K562 (cell line): Measurements from ENCODE around the gene ZDHHC3. TPM values are rescaled to one million over a fixed set of nuclear protein-coding genes. Genes with fewer than 3 reads are reported as not detected.

ENCODE experiments used
- ATAC-seq: fragments of 200-7000 bp; cut with Tn5 transposase; 3 replicates; pipeline ENCODE4 v1.9.1; 2020; ENCODE audit warnings: moderate library complexity
- BruUV-seq: library from RNA; stranded (reverse); fragments of 400-500 nt; replicated peaks from 2 replicates; lab custom pipeline; 2021; lab: Mats Ljungman, UMichigan
- CTCF ChIA-PET: fragments of 300-600 bp; formaldehyde crosslinking; extraction: SDS; loops from one replicate; lab custom pipeline; 2021; ENCODE audit warnings: low intra/inter-chr PET ratio; lab: Yijun Ruan, JAX
- POLR2A ChIA-PET: fragments of 300-600, 350-650 bp; sonication (Branson Sonifier 250); formaldehyde crosslinking; extraction: SDS; loops from one replicate; lab custom pipeline; 2021; ENCODE audit warnings: antibody characterized with exemption, inconsistent platforms; lab: Yijun Ruan, JAX
- DNase-seq, 4 experiments: peaks; one replicate each; pipeline versions ENCODE4 v3.0.0 to v3.0.0-alpha.2; 2011 to 2018; ENCODE audit warnings: low spot score in 3 of 4, mixed read lengths in 3 of 4; ENCODE audit errors: extremely low read depth in 1 of 4
- FAIRE-seq: peaks from 2 replicates; lab custom pipeline; 2011; peaks lifted over from hg19 to GRCh38; lab: Jason Lieb, UNC
- H2AFZ ChIP-seq: 2 replicates; pipeline ENCODE4 v1.6.0; 2011; ENCODE audit warnings: low read depth, low read length, control low read depth, inconsistent platforms
- H3K27ac ChIP-seq: fragments of 200-600 bp; 3 replicates; pipeline ENCODE4 v1.8.0; 2011; ENCODE audit warnings: low read depth, mild to moderate bottlenecking, control low read depth, inconsistent platforms, low read length, moderate library complexity, mixed read lengths; ENCODE audit errors: extremely low read depth
- H3K27me3 ChIP-seq, 2 experiments: fragments of 300-600 bp in 1 of 2; 2 replicates in 1 of 2; 3 replicates in 1 of 2; pipeline versions ENCODE4 v1.6.0 to v1.8.0; 2011; ENCODE audit warnings: inconsistent platforms in 2 of 2, low read length in 2 of 2, mild to moderate bottlenecking in 1 of 2, mixed read lengths in 1 of 2, moderate library complexity in 1 of 2; ENCODE audit not compliant: control insufficient read depth in 2 of 2, insufficient read depth in 2 of 2
- H3K36me3 ChIP-seq: fragments of 300-600 bp; 3 replicates; pipeline ENCODE4 v1.8.0; 2011; ENCODE audit warnings: mild to moderate bottlenecking, low read length, inconsistent platforms; ENCODE audit not compliant: control insufficient read depth, insufficient read depth
- H3K4me1 ChIP-seq, 2 experiments: fragments of 200-600 bp in 1 of 2; replicated peaks in 1 of 2; 2 replicates in 1 of 2; 3 replicates in 1 of 2; pipeline versions ENCODE4 v1.5.1 to v1.8.0; 2011; ENCODE audit warnings: inconsistent platforms in 2 of 2, low read length in 2 of 2, mild to moderate bottlenecking in 1 of 2, mixed read lengths in 1 of 2, moderate library complexity in 1 of 2; ENCODE audit not compliant: control insufficient read depth in 2 of 2, insufficient read depth in 2 of 2
- H3K4me2 ChIP-seq: 2 replicates; pipeline ENCODE4 v1.6.1; 2011; ENCODE audit warnings: low read length, control low read depth, inconsistent platforms, mixed read lengths; ENCODE audit not compliant: insufficient read depth
- H3K4me3 ChIP-seq: fragments of 200-600 bp; sonication (generic), shearing (Covaris generic); 2 replicates; pipeline ENCODE4 v1.5.1; 2016; ENCODE audit warnings: control low read depth, inconsistent platforms
- H3K79me2 ChIP-seq: fragments of 200-600 bp; 3 replicates; pipeline ENCODE4 v1.8.0; 2011; ENCODE audit warnings: low read length, inconsistent platforms; ENCODE audit not compliant: control insufficient read depth, insufficient read depth
- H3K9ac ChIP-seq, 2 experiments: 2 replicates each; pipeline versions ENCODE4 v1.6.0 to v1.6.1; 2011; ENCODE audit warnings: low read depth in 2 of 2, low read length in 2 of 2, control low read depth in 1 of 2, inconsistent platforms in 1 of 2, mild to moderate bottlenecking in 1 of 2, mixed read lengths in 1 of 2; ENCODE audit not compliant: insufficient read depth in 1 of 2
- H3K9me1 ChIP-seq: one replicate; pipeline ENCODE4 v1.6.0; 2011; ENCODE audit warnings: inconsistent platforms, mild to moderate bottlenecking, low read length, moderate library complexity; ENCODE audit not compliant: control insufficient read depth, insufficient read depth
- H3K9me3 ChIP-seq: replicated peaks from 2 replicates; pipeline ENCODE4 v1.5.1; 2011; ENCODE audit warnings: low read depth, low read length, inconsistent platforms; ENCODE audit not compliant: control insufficient read depth, insufficient read depth
- H4K20me1 ChIP-seq: replicated peaks from 2 replicates; pipeline ENCODE4 v1.6.1; 2011; ENCODE audit warnings: low read length, inconsistent platforms, mixed read lengths; ENCODE audit not compliant: control insufficient read depth, insufficient read depth
- FOXJ2 ChIP-seq: fragments of 200-800 bp; sonication (Bioruptor generic); IDR thresholded peaks from 2 replicates; pipeline ENCODE4 v1.6.1; 2016; ENCODE audit warnings: missing genetic modification characterization, missing compliant biosample characterization
- GTF2A2 ChIP-seq: IDR thresholded peaks from 2 replicates; pipeline ENCODE4 v1.6.1; 2016; ENCODE audit warnings: mild to moderate bottlenecking, missing genetic modification characterization, missing compliant biosample characterization
- HNRNPL ChIP-seq: fragments of 200-400 bp; formaldehyde crosslinking; IDR thresholded peaks from 2 replicates; pipeline ENCODE4 v1.6.1; 2017; ENCODE audit warnings: low read depth, mild to moderate bottlenecking, low read length
- JUNB ChIP-seq: fragments of 450-650 bp; formaldehyde crosslinking; conservative IDR thresholded peaks from 2 replicates; pipeline ENCODE4 v1.4.0; 2020; ENCODE audit warnings: mild to moderate bottlenecking
- SMC3 ChIP-seq: conservative IDR thresholded peaks from 2 replicates; pipeline ENCODE4 v1.6.1; 2011; ENCODE audit warnings: low read depth, low read length, improper control_type of control experiment; ENCODE audit not compliant: insufficient read depth
- SPI1 ChIP-seq: IDR thresholded peaks from 2 replicates; pipeline ENCODE4 v1.6.1; 2011; ENCODE audit warnings: low read depth, low read length, control low read depth, borderline replicate concordance
- STAT6 ChIP-seq: sonication (generic); formaldehyde crosslinking; IDR thresholded peaks from 2 replicates; pipeline ENCODE4 v1.8.1; 2023; ENCODE audit warnings: mild to moderate bottlenecking, missing genetic modification reagents
- ZNF316 ChIP-seq: fragments of 450-650 bp; IDR thresholded peaks from 2 replicates; pipeline ENCODE4 v1.6.1; 2016
- WGBS: fragments of 100-300 bp; shearing (Covaris generic); methylation state at CpG from one replicate; pipeline ENCODE4 v1.1.6; 2016; ENCODE audit warnings: low coverage, mixed read lengths; ENCODE audit not compliant: insufficient coverage; ENCODE audit errors: missing lambda C conversion rate; 5-methylcytosine and 5-hydroxymethylcytosine counted together
- in situ Hi-C: fragments of 300-500 bp; cut with MboI; formaldehyde crosslinking; loops from 4 replicates; pipeline ENCODE4 v1.15.0; 2018; ENCODE audit warnings: inconsistent platforms, mixed read lengths
- intact Hi-C: fragments of 100-400 bp; cut with micrococcal nuclease; formaldehyde crosslinking; loops from 2 replicates; pipeline ENCODE4 v1.14.2; 2022
- polyA plus RNA-seq, 8 experiments: library from polyadenylated mRNA; depleted of rRNA in 4 of 8; stranded (reverse) in 5 of 8; unstranded in 3 of 8; fragments of >200 nt; fragmentation: Nextera tagmentation in 2 of 8; fragmentation: Illumina TruSeq in 1 of 8; extraction: Ambion mirVana in 2 of 8; extraction: Trizol in 1 of 8; gene quantifications; 2 replicates each; pipeline versions ENCODE4 v1.2.1 to v1.2.3, GENCODE V29; 2011 to 2014; ENCODE audit warnings: inconsistent platforms in 1 of 8, missing spikeins in 1 of 8
- total RNA-seq, 7 experiments: library from RNA; depleted of rRNA in 6 of 7; stranded (reverse); fragments of >200 nt in 6 of 7; fragmentation: Illumina TruSeq in 2 of 7; extraction: Trizol in 2 of 7; gene quantifications; 2 replicates each; pipeline versions ENCODE4 v1.2.1 to v1.2.3, GENCODE V29; 2011 to 2021; ENCODE audit warnings: low replicate concordance in 1 of 7
- TF ChIP-seq, protein P1 (sequence below): sonication (generic); formaldehyde crosslinking; IDR thresholded peaks from 2 replicates; pipeline ENCODE4 v1.8.0; 2023; ENCODE audit warnings: mild to moderate bottlenecking, missing genetic modification reagents
- TF ChIP-seq, protein P2 (sequence below): fragments of 250-450 bp; sonication (Bioruptor Pico); IDR thresholded peaks from 2 replicates; pipeline ENCODE4 v1.8.0; 2021; ENCODE audit warnings: moderate library complexity, mild to moderate bottlenecking, inconsistent platforms

ZDHHC3 gene
- total and polyA plus RNA-seq, 9 of the 15 experiments (the other 6 are each of a cell fraction or from before 2014, with no cell fraction given) = 10.3 to 120 (median 67.2) TPM

DNA sequence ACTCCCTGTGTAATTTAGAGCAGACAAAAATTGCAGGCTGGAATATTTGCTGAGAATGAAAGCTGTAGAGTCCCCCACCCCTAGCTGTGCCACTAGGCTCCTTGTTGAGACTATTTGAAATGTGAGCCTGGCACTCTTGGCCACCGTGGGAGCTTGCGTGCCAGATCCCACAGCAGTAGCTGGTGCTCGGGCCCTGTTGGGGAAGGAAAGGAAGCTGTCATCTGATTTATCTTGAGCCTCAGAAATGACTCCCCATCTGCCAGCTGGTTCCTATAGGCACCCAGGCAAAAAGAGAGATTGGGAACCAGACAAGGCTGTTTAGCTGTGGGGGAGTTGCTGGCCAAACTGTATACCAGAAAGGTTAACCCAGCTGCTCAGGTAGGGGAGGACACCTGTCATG, 26.7 kb upstream of the ZDHHC3 start:
- Histone ChIP-seq H3K79me2 (no peaks in the 10 kb centered on the region), H3K4me3 (no peak overlapping the region), H3K4me1 (no peaks in the 10 kb centered on the region), H3K27me3 (no peaks in the 10 kb centered on the region), H3K4me2 (no peak overlapping the region), H2AFZ (no peak overlapping the region), H3K9ac (no peak overlapping the region), H3K36me3 (peaks cover 85% of the 10 kb centered on the region), H3K9me3 (no peaks in the 10 kb centered on the region), H3K9me1 (no peaks in the 10 kb centered on the region), H4K20me1 (no peaks in the 10 kb centered on the region), H3K27ac (no peak overlapping the region)
- ChIA-PET CTCF (no interaction called here), POLR2A (interaction anchor here (1.5 to 1.6 kb wide), 2 partner anchors 9 to 10 kb away, joined by 5 read pairs; no protein-coding TSS in a partner anchor)
- in situ Hi-C loops = no loop called here
- DNase-seq = no peak
- BruUV-seq = no TSS peak
- no peak for FAIRE-seq
- TF ChIP-seq HNRNPL (no peak), FOXJ2 (tag) (no peak), JUNB (CRISPR knock-in tag) (no peak), SPI1 (no peak), GTF2A2 (tag) (no peak), STAT6 (CRISPR knock-in tag) (no peak), ZNF316 (no peak), SMC3 (no peak)
- TF ChIP-seq, protein P1, sequence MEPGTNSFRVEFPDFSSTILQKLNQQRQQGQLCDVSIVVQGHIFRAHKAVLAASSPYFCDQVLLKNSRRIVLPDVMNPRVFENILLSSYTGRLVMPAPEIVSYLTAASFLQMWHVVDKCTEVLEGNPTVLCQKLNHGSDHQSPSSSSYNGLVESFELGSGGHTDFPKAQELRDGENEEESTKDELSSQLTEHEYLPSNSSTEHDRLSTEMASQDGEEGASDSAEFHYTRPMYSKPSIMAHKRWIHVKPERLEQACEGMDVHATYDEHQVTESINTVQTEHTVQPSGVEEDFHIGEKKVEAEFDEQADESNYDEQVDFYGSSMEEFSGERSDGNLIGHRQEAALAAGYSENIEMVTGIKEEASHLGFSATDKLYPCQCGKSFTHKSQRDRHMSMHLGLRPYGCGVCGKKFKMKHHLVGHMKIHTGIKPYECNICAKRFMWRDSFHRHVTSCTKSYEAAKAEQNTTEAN (CRISPR knock-in tag) = no peak
- TF ChIP-seq, protein P2, sequence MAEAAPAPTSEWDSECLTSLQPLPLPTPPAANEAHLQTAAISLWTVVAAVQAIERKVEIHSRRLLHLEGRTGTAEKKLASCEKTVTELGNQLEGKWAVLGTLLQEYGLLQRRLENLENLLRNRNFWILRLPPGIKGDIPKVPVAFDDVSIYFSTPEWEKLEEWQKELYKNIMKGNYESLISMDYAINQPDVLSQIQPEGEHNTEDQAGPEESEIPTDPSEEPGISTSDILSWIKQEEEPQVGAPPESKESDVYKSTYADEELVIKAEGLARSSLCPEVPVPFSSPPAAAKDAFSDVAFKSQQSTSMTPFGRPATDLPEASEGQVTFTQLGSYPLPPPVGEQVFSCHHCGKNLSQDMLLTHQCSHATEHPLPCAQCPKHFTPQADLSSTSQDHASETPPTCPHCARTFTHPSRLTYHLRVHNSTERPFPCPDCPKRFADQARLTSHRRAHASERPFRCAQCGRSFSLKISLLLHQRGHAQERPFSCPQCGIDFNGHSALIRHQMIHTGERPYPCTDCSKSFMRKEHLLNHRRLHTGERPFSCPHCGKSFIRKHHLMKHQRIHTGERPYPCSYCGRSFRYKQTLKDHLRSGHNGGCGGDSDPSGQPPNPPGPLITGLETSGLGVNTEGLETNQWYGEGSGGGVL (CRISPR knock-in tag) = no peak
- intact Hi-C loops = no loop called here
- 95% methylated on average over 3 of the region's 3 CpGs for WGBS
- ATAC-seq = no peak
